Mucosa of descending colon (tissue), 3 donors: ENCODE results near the gene GPA33. TPM values are rescaled to one million over a fixed set of nuclear protein-coding genes. Genes with fewer than 3 reads are reported as not detected.
"Not testable (repeated sequence)": the region's sequence is repeated elsewhere in the genome, so short reads cannot be mapped to it uniquely, and the experiment has no call there.

Source experiments
- ATAC-seq: fragments of 200-7000 bp; cut with Tn5 transposase; one replicate; pipeline ENCODE4 v1.9.1; 2020; ENCODE audit warnings: mild to moderate bottlenecking, moderate library complexity
- DNase-seq, 3 donors: peaks; one replicate each; pipeline ENCODE4 v3.0.0-alpha.2; 2020
- H3K36me3 ChIP-seq: fragments of 200-600 bp; one replicate; pipeline ENCODE4 v1.8.0; 2021; ENCODE audit warnings: low read depth, mild to moderate bottlenecking
- H3K4me1 ChIP-seq: fragments of 200-600 bp; one replicate; pipeline ENCODE4 v1.8.0; 2021; ENCODE audit warnings: low read depth, mild to moderate bottlenecking
- H3K4me3 ChIP-seq: fragments of 200-600 bp; one replicate; pipeline ENCODE4 v1.8.0; 2021; ENCODE audit warnings: mild to moderate bottlenecking
- H3K9me3 ChIP-seq: fragments of 200-600 bp; one replicate; pipeline ENCODE4 v1.8.0; 2021; ENCODE audit warnings: mild to moderate bottlenecking
- CTCF ChIP-seq: fragments of 200-600 bp; IDR thresholded peaks from one replicate; pipeline ENCODE4 v1.8.0; 2022; ENCODE audit warnings: antibody characterized with exemption, mild to moderate bottlenecking
- intact Hi-C, 2 donors: fragments of 100-400 bp; cut with DNase I in 1 of 2; cut with micrococcal nuclease in 1 of 2; formaldehyde crosslinking; loops; one replicate each; pipeline versions ENCODE4 v1.11.0 to v1.11.1; 2022; cut with DNase I, micrococcal nuclease
- total RNA-seq, 3 donors: library from RNA; stranded (reverse); fragmentation: NEBNext Ultra II Directional in 2 of 3; extraction: Animal tissue kit (Norgen Biotek cat#: 25700) in 2 of 3; gene quantifications; one replicate each; pipeline versions ENCODE4 v1.2.1 to v1.2.4, GENCODE V29; 2021 to 2023
- donor health status: DM: no; HTN: no; CAD: no; lungs with moderate emphysema.
- donor health status: DM: no; HTN: no; CAD: no.
- donor health status: DM: no; HTN: yes; CAD: no.

Gene GPA33
- total RNA-seq, 3 donors from 2014 or later, result 221 to 764 (median 482) TPM

GRCh38 chr1:167051907-167052306 lies 38.3 kb downstream of the GPA33 start:
- Histone ChIP-seq H3K9me3 (no peaks in the 10 kb centered on the region), H3K36me3 (no peaks in the 10 kb centered on the region), H3K4me3 (no peak overlapping the region), H3K4me1 (no peaks in the 10 kb centered on the region)
- intact Hi-C loops, result no loop called here
- ATAC-seq (no peak), DNase-seq (no peak)
- no peak for TF ChIP-seq CTCF

GRCh38 chr1:167043752-167044488 lies 46.3 kb downstream of the GPA33 start:
- DNase-seq, result peak; percentile 86 to 90 (median 88)
- H3K4me3 ChIP-seq, result no peak overlapping the region
- H3K36me3 ChIP-seq, result no peaks in the 10 kb centered on the region
- ATAC-seq, result peak; percentile 98
- no peaks in the 10 kb centered on the region for H3K9me3 ChIP-seq
- TF ChIP-seq CTCF, result no peak
- intact Hi-C loops, result no loop called here
- H3K4me1 ChIP-seq, result peaks cover 15% of the 10 kb centered on the region

DNA sequence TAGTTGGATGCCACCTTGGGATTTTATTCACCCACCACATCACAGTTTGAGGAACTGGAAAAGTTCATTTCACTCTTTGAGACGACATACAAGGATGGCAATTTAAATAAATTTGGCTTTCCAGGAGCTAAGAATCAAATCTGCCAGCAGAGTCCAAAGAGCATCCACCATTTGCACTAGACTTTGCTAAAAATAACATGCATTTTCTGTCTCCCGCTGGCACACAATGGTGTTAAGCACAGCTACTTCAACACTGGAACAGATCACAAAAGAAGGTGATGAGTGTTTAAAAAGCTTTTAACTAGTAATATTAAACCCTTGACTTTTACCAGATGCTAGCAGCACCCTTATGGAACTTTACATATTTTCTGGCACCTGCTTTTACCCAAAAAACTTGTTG lies 56.5 kb downstream of the GPA33 start:
- no peak for ATAC-seq
- no peak for TF ChIP-seq CTCF
- H3K4me3 ChIP-seq, result no peak overlapping the region

DNA sequence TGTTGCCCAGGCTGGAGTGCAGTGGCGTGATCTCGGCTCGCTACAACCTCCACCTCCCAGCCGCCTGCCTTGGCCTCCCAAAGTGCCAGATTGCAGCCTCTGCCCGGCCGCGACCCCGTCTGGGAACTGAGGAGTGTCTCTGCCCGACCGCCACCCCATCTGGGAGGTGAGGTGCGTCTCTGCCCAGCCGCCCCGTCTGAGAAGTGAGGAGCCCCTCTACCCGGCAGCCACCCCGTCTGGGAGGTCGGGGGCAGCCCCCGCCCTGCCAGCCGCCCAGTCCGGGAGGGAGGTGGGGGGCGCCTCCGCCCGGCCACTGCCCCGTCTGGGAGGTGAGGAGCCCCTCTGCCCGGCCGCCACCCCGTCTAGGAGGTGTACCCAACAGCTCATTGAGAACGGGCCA lies 60.6 kb downstream of the GPA33 start:
- H3K4me3 ChIP-seq, DNase-seq, H3K36me3 ChIP-seq, H3K9me3 ChIP-seq, ATAC-seq, H3K4me1 ChIP-seq, intact Hi-C loops: not testable (repeated sequence)

More for the DNA sequence above, 56.5 kb downstream of the GPA33 start:
- H3K9me3 ChIP-seq, result no peaks in the 10 kb centered on the region
- no peaks in the 10 kb centered on the region for H3K4me1 ChIP-seq
- no peak for DNase-seq
- no peaks in the 10 kb centered on the region for H3K36me3 ChIP-seq
- intact Hi-C loops, result no loop called here

DNA sequence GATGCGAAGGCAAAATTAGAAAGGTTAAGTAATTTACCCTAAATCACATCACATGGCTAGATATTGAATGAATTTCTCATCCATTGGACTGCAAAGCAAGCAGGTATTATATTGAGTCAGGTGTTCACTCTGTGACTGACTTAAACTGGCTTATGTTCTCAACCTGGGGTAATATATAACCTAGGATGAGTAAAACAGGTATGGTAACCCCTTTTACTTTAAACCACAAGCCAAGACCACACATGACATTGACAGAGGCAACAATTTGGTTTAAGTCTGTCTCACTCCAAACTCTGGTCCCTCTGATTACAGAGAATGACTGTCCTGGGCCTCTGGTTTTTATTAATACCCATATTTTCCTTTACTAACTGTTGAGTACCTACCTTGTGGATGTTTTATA lies 67.8 kb downstream of the GPA33 start:
- Histone ChIP-seq H3K4me3 (no peak overlapping the region), H3K36me3 (no peaks in the 10 kb centered on the region), H3K4me1 (no peaks in the 10 kb centered on the region), H3K9me3 (no peaks in the 10 kb centered on the region)
- no peak for DNase-seq
- no peak for TF ChIP-seq CTCF
- no peak for ATAC-seq
- intact Hi-C loops, result no loop called here

DNA sequence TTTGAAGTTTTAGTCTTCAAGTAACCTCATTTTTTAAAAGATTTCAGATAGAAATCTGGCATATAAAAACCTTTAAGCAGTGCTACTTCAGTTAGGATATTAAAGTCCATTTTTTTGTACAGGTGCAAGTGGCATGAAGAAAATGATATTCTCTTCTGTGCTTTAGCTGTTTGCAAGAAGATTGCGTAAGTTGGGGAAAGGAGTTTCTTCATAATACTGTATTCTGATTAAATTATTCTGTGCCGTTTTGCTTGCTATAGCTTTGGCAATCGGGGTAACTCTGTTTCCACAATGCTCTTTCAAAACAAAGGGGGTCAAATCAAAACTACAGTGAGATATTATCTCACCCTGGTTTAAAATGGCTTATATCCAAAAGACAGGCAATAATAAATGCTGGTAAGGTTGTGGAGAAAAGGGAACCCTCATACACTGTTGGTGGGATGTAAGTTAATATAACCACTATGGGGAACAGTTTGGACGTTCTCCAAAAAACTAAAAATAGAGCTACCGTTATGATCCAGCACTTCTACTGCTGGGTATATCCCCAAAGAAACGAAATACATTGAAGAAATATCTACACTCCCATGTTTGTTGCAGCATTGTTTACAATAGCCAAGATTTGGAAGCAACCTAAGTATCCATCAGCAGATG lies 74.0 kb downstream of the GPA33 start:
- no peak for TF ChIP-seq CTCF
- DNase-seq (no peak), ATAC-seq (no peak)
- Histone ChIP-seq H3K4me1 (no peaks in the 10 kb centered on the region), H3K4me3 (no peak overlapping the region), H3K36me3 (no peaks in the 10 kb centered on the region), H3K9me3 (no peaks in the 10 kb centered on the region)
- intact Hi-C loops, result no loop called here
